ENCODE measurements around the gene RGS12. TPM values are rescaled to one million over a fixed set of nuclear protein-coding genes. Genes with fewer than 3 reads are reported as not detected.

The RGS12 gene
- 10 to 100 TPM in 3 of 4 donors, 1 to 10 TPM in 1; 3.5 to 63.8 (median 40.1) TPM for total RNA-seq

- Histone ChIP-seq H3K4me3 (peak within 1 kb of the TSS; percentile 68 to 76), H3K27me3 (no peaks in the 10 kb centered on the region)
- intact Hi-C loops (cut with DNase I; ENCODE audit: low total_unique reads): loop anchor here (5.0 kb wide), 1 partner anchor 240 kb away; the partner anchor contains the start of gene LRPAP1
Measured at GRCh38 chr4:3292571-3293400, at the start of gene RGS12. Gene RGS12 (plus strand): TSS chr4:3293021. CDS start chr4:3316171, 23,150 bp downstream.

GRCh38 chr4:3243136-3243780 lies 49.6 kb upstream of the RGS12 start:
- DNase-seq: no peak
- Histone ChIP-seq H3K4me1 (peaks cover 0 to 6% of the 10 kb centered on the region in 2 donors), H3K9me3 (no peaks in the 10 kb centered on the region), H3K4me3 (no peak overlapping the region), H3K27me3 (no peaks in the 10 kb centered on the region), H3K27ac (peak overlapping the region in 1 of 2 donors; percentile 30), H3K36me3 (no peaks in the 10 kb centered on the region)
- intact Hi-C loops (cut with DNase I; ENCODE audit: low total_unique reads): no loop called here
- TF ChIP-seq CTCF (IDR thresholded peaks at IDR 0.05) (no peak), POLR2A (IDR thresholded peaks at IDR 0.05) (no peak)

More at GRCh38 chr4:3292571-3293400, at the start of gene RGS12:
- Histone ChIP-seq H3K27ac (peak within 1 kb of the TSS; percentile 81 to 91), H3K9me3 (no peaks in the 10 kb centered on the region), H3K4me1 (peaks cover 4 to 11% of the 10 kb centered on the region in 2 donors), H3K36me3 (no peaks in the 10 kb centered on the region)
- peak; percentile 95 for DNase-seq
- no peak for TF ChIP-seq CTCF (IDR thresholded peaks at IDR 0.05)
- TF ChIP-seq POLR2A (IDR thresholded peaks at IDR 0.05): peak; percentile 77 to 90

- H3K27me3 ChIP-seq: no peaks in the 10 kb centered on the region
- H3K4me3 ChIP-seq: no peak overlapping the region
- no peak for TF ChIP-seq CTCF (IDR thresholded peaks at IDR 0.05)
- no peak for TF ChIP-seq POLR2A (IDR thresholded peaks at IDR 0.05)
- peaks cover 0 to 6% of the 10 kb centered on the region in 2 donors for H3K4me1 ChIP-seq
- H3K9me3 ChIP-seq: no peaks in the 10 kb centered on the region
- no peaks in the 10 kb centered on the region for H3K36me3 ChIP-seq
- H3K27ac ChIP-seq: no peak overlapping the region
- no peak for DNase-seq
- intact Hi-C loops (cut with DNase I; ENCODE audit: low total_unique reads): no loop called here
Measured at GRCh38 chr4:3244002-3244401, 48.8 kb upstream of the RGS12 start.

GRCh38 chr4:3244747-3245146 lies 48.1 kb upstream of the RGS12 start:
- Histone ChIP-seq H3K27ac (no peak overlapping the region), H3K9me3 (no peaks in the 10 kb centered on the region), H3K4me1 (peaks cover 0 to 6% of the 10 kb centered on the region in 2 donors), H3K4me3 (no peak overlapping the region), H3K27me3 (no peaks in the 10 kb centered on the region), H3K36me3 (no peaks in the 10 kb centered on the region)
- TF ChIP-seq CTCF (IDR thresholded peaks at IDR 0.05) (no peak), POLR2A (IDR thresholded peaks at IDR 0.05) (no peak)
- no peak for DNase-seq
- intact Hi-C loops (cut with DNase I; ENCODE audit: low total_unique reads): no loop called here

- no peak overlapping the region for H3K4me3 ChIP-seq
- peaks cover 0 to 6% of the 10 kb centered on the region in 2 donors for H3K4me1 ChIP-seq
- intact Hi-C loops (cut with DNase I; ENCODE audit: low total_unique reads): no loop called here
- no peaks in the 10 kb centered on the region for H3K9me3 ChIP-seq
- no peak for DNase-seq
- no peak for TF ChIP-seq POLR2A (IDR thresholded peaks at IDR 0.05)
- TF ChIP-seq CTCF (IDR thresholded peaks at IDR 0.05): no peak
- no peaks in the 10 kb centered on the region for H3K27me3 ChIP-seq
- H3K36me3 ChIP-seq: no peaks in the 10 kb centered on the region
- no peak overlapping the region for H3K27ac ChIP-seq
Measured at GRCh38 chr4:3245676-3246075, 47.1 kb upstream of the RGS12 start.
